ENCODE measurements around the gene SP140.
"Not testable (repeated sequence)": the region's sequence is repeated elsewhere in the genome, so short reads cannot be mapped to it uniquely, and the experiment has no call there.

The SP140 gene

GRCh38 chr2:230225486-230225885, at the start of gene SP140:
TSS of gene SP140 (plus strand) at chr2:230225736. CDS start at chr2:230225845, 109 bp downstream.
- no peak for DNase-seq

- no peak for DNase-seq
These were observed 48.5 kb upstream of the SP140 start for GRCh38 chr2:230176996-230177395.

GRCh38 chr2:230178546-230179485, 46.7 kb upstream of the SP140 start:
- no peak for DNase-seq

- no peak for DNase-seq
These were observed 45.6 kb upstream of the SP140 start for GRCh38 chr2:230179907-230180306.

GRCh38 chr2:230181195-230181594, 44.3 kb upstream of the SP140 start:
- no peak for DNase-seq

- no peak for DNase-seq
These were observed 40.6 kb upstream of the SP140 start for GRCh38 chr2:230184727-230185578.

- DNase-seq, result no peak
These were observed 23.0 kb upstream of the SP140 start for GRCh38 chr2:230202430-230203109.

- DNase-seq, result no peak
These were observed 22.3 kb upstream of the SP140 start for GRCh38 chr2:230203110-230203676.

GRCh38 chr2:230205034-230205433, 20.5 kb upstream of the SP140 start:
- no peak for DNase-seq

GRCh38 chr2:230205721-230206120, 19.8 kb upstream of the SP140 start:
- DNase-seq, result no peak

GRCh38 chr2:230208576-230208975, 17.0 kb upstream of the SP140 start:
- no peak for DNase-seq

- no peak for DNase-seq
These were observed 16.0 kb upstream of the SP140 start for GRCh38 chr2:230209422-230210051.

- no peak for DNase-seq
These were observed 9.0 kb upstream of the SP140 start for GRCh38 chr2:230216489-230216888.

- no peak for DNase-seq
These were observed 8.1 kb upstream of the SP140 start for GRCh38 chr2:230217424-230217823.

GRCh38 chr2:230218421-230218820, 7.1 kb upstream of the SP140 start:
- no peak for DNase-seq

- no peak for DNase-seq
These were observed 5.9 kb upstream of the SP140 start, which contains the start of gene SP110 for GRCh38 chr2:230219419-230220331. TSS of gene SP110 (minus strand) at chr2:230219984. CDS start at chr2:230216927, 3,057 bp downstream.

GRCh38 chr2:230220347-230220969, 5.1 kb upstream of the SP140 start:
- no peak for DNase-seq

- DNase-seq, result no peak
These were observed 4.0 kb upstream of the SP140 start for GRCh38 chr2:230221493-230221892.

- DNase-seq, result not testable (repeated sequence)
These were observed 2.7 kb upstream of the SP140 start for GRCh38 chr2:230222829-230223228.

- DNase-seq, result no peak
These were observed 1.1 kb upstream of the SP140 start for GRCh38 chr2:230224458-230224857.

Measured in NCI-H524 treated with DMSO at 0.1 percent for 48 hours (cell line).